Parathyroid adenoma (tissue), 2 donors: ENCODE results near the gene NCOA7.

ENCODE experiments used
- H2AFZ ChIP-seq: fragments of 300-600 bp; sonication (generic); one replicate; pipeline ENCODE4 v1.7.0; 2017; ENCODE audit warnings: antibody characterized with exemption, mild to moderate bottlenecking
- H3K27ac ChIP-seq: fragments of 300-600 bp; sonication (generic); one replicate; pipeline ENCODE4 v1.7.0; 2017
- H3K27me3 ChIP-seq: fragments of 300-600 bp; sonication (generic); one replicate; pipeline ENCODE4 v1.7.0; 2017; ENCODE audit warnings: low read length; ENCODE audit not compliant: control insufficient read depth, insufficient read depth
- H3K36me3 ChIP-seq: fragments of 300-600 bp; sonication (generic); one replicate; pipeline ENCODE4 v1.7.0; 2017; ENCODE audit warnings: low read length; ENCODE audit not compliant: control insufficient read depth, insufficient read depth
- H3K4me1 ChIP-seq: fragments of 300-600 bp; sonication (generic); one replicate; pipeline ENCODE4 v1.7.0; 2017; ENCODE audit warnings: control low read depth
- H3K4me2 ChIP-seq: fragments of 300-600 bp; sonication (generic); one replicate; pipeline ENCODE4 v1.7.0; 2017; ENCODE audit warnings: low read length
- H3K4me3 ChIP-seq: fragments of 300-600 bp; sonication (generic); one replicate; pipeline ENCODE4 v1.7.0; 2017; ENCODE audit warnings: low read depth, low read length
- H3K79me2 ChIP-seq: fragments of 300-600 bp; sonication (generic); one replicate; pipeline ENCODE4 v1.7.0; 2017; ENCODE audit warnings: control low read depth
- H3K9ac ChIP-seq: fragments of 300-600 bp; sonication (generic); one replicate; pipeline ENCODE4 v1.7.0; 2017; ENCODE audit warnings: mild to moderate bottlenecking
- H3K9me3 ChIP-seq: fragments of 300-600 bp; sonication (generic); one replicate; pipeline ENCODE4 v1.7.0; 2017; ENCODE audit warnings: low read length; ENCODE audit not compliant: control insufficient read depth
- CTCF ChIP-seq: fragments of 300-600 bp; sonication (generic); IDR thresholded peaks from one replicate; pipeline ENCODE4 v1.7.0; 2017; ENCODE audit warnings: antibody characterized with exemption, mild to moderate bottlenecking
- donor health status: primary hyperparathyroidism.

Gene NCOA7

GRCh38 chr6:125852587-125852986 is 61.8 kb downstream of the NCOA7 start:
- H3K4me1 ChIP-seq, result peaks cover 4% of the 10 kb centered on the region
- H3K9me3 ChIP-seq, result no peaks in the 10 kb centered on the region
- H3K9ac ChIP-seq, result no peak overlapping the region
- no peak overlapping the region for H3K4me2 ChIP-seq
- H3K27me3 ChIP-seq, result no peaks in the 10 kb centered on the region
- H3K4me3 ChIP-seq, result no peak overlapping the region
- no peaks in the 10 kb centered on the region for H3K36me3 ChIP-seq
- H3K27ac ChIP-seq, result no peak overlapping the region
- no peak for TF ChIP-seq CTCF
- peaks cover 12% of the 10 kb centered on the region for H3K79me2 ChIP-seq
- no peak overlapping the region for H2AFZ ChIP-seq

- Histone ChIP-seq H3K4me2 (no peak overlapping the region), H2AFZ (no peak overlapping the region), H3K9ac (no peak overlapping the region), H3K4me1 (peaks cover 4% of the 10 kb centered on the region), H3K9me3 (no peaks in the 10 kb centered on the region), H3K79me2 (peaks cover 11% of the 10 kb centered on the region), H3K27me3 (no peaks in the 10 kb centered on the region), H3K27ac (no peak overlapping the region), H3K4me3 (no peak overlapping the region), H3K36me3 (no peaks in the 10 kb centered on the region)
- TF ChIP-seq CTCF, result no peak
Observed at GRCh38 chr6:125853168-125853567, 62.4 kb downstream of the NCOA7 start.

- no peak for TF ChIP-seq CTCF
- peaks cover 4% of the 10 kb centered on the region for H3K4me1 ChIP-seq
Observed at GRCh38 chr6:125853756-125854155, 63.0 kb downstream of the NCOA7 start.

GRCh38 chr6:125854355-125854754 is 63.6 kb downstream of the NCOA7 start:
- Histone ChIP-seq H3K36me3 (no peaks in the 10 kb centered on the region), H2AFZ (no peak overlapping the region), H3K79me2 (peaks cover 8% of the 10 kb centered on the region), H3K27me3 (no peaks in the 10 kb centered on the region), H3K9ac (no peak overlapping the region), H3K27ac (no peak overlapping the region), H3K4me1 (peaks cover 4% of the 10 kb centered on the region), H3K4me3 (no peak overlapping the region), H3K4me2 (no peak overlapping the region), H3K9me3 (no peaks in the 10 kb centered on the region)
- no peak for TF ChIP-seq CTCF

More at GRCh38 chr6:125853756-125854155, 63.0 kb downstream of the NCOA7 start:
- no peak overlapping the region for H3K4me2 ChIP-seq
- no peak overlapping the region for H3K9ac ChIP-seq
- no peaks in the 10 kb centered on the region for H3K27me3 ChIP-seq
- H3K27ac ChIP-seq, result no peak overlapping the region
- no peaks in the 10 kb centered on the region for H3K36me3 ChIP-seq
- H2AFZ ChIP-seq, result no peak overlapping the region
- no peaks in the 10 kb centered on the region for H3K9me3 ChIP-seq
- H3K79me2 ChIP-seq, result peaks cover 8% of the 10 kb centered on the region
- H3K4me3 ChIP-seq, result no peak overlapping the region

GRCh38 chr6:125855783-125856182 is 65.0 kb downstream of the NCOA7 start:
- Histone ChIP-seq H2AFZ (no peak overlapping the region), H3K4me2 (no peak overlapping the region), H3K9ac (no peak overlapping the region), H3K9me3 (no peaks in the 10 kb centered on the region), H3K4me3 (no peak overlapping the region), H3K27me3 (no peaks in the 10 kb centered on the region), H3K79me2 (peaks cover 8% of the 10 kb centered on the region), H3K4me1 (no peaks in the 10 kb centered on the region), H3K27ac (no peak overlapping the region), H3K36me3 (no peaks in the 10 kb centered on the region)
- no peak for TF ChIP-seq CTCF
